Activated CD8-positive, alpha-beta memory T cell treated with anti-CD3 and anti-CD28 coated beads, Interleukin-2, amount 50 U/mL, for 4 hours (primary cell): Measurements from ENCODE around the gene ARHGEF26.
A peak's percentile ranks its signal among the peaks of the same experiment; 100 is the strongest.

Source experiments
- DNase-seq: peaks from one replicate; pipeline ENCODE4 v3.0.0-alpha.2; 2020

The ARHGEF26 gene

GRCh38 chr3:154214306-154214705 is 93.1 kb downstream of the ARHGEF26 start:
- no peak for DNase-seq

DNA sequence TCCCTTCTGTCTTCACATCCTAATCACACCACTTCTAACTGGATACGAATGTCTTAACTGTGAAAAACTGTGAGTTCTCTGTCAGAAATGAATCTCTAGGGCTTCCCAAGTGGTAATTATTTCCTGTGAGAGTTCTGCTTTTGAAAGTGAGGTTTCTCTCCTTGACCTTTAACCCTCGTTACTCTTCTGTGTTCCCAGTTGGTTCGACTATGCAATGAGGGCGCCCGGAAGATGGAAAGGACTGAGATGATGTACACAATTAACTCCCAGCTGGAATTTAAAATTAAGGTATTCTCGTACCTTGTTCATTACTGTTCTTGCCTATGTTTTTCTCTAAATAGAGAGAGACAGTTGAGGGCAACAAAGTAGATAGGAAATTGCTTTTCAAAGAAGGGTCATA is 96.5 kb downstream of the ARHGEF26 start:
- no peak for DNase-seq

GRCh38 chr3:154218728-154219127 is 97.5 kb downstream of the ARHGEF26 start:
- no peak for DNase-seq

DNA sequence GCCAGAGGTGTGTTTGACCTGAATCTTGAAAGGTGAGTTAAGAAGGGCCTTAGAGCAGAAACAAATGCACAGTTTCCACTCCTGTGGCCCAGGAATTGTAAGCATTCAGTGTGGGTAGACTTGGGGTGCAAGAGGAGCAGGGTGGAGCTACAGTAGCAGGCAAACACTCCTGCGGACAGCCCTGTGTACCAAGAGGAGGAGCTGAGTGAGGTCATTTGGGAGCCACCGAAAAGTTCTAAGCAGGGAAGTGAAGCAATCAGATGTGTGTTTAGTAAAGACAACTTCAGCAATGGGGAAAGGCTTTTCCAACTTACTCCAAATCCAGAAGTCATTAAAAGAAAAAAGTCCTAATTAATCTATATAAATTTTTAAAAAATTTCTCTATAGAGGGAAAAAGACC is 99.3 kb downstream of the ARHGEF26 start:
- no peak for DNase-seq

DNA sequence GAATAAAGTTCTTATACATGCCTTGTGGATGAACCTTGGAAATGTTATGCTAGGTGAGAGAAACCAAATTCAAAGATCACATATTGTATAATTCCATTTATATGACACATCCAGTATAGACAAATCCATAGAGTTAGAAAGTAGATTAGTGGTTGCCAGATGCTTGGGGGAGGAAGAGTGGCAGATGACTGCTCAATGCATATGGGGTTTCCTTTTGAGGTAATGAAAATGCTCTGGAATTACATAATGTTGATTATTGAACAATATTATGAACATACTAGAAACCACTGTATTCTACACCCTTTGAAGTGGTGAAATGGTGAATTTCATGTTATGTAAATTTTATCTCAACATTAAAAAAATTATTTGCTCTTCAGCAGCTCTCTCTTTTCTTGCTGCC is 102.3 kb downstream of the ARHGEF26 start:
- no peak for DNase-seq

DNA sequence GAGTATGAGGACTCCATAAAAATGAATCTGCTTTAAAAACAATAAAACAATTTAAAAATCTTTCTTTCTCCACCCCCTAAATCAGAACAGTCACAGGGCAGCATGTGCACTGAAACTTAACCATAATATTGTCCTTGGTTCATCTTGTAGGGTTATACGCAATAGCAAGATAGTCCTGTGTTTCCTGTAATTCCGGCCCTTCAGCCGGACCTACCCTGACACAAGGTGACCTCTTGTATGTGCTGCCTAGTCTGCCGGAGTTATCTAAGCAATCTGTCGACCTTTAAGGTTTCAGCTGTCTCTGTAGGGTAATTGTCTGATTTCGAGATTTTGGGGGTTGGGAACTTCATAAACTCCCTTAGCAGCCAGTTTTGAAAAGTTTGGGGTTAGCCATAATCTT is 103.2 kb downstream of the ARHGEF26 start:
- DNase-seq, result no peak

DNA sequence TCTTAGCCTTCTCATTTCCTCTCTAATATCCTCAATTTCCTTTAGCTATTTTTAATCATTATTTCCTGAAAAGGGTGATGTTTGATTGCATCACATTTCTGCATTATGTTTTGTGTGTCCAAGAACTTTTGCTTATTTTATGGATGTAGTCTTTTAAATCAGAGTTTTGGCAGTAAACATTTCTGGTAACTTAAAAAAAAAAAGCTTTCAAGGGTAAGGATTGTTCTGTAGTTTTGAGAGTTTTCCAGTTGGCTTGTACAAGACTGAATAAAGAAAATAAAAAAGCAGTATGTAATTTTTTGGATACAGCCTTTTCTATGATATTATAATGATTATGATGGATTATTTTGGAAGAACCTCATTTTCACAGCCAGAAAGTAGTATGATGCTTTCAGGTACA is 103.7 kb downstream of the ARHGEF26 start:
- DNase-seq, result no peak

GRCh38 chr3:154225536-154225935 is 104.3 kb downstream of the ARHGEF26 start:
- no peak for DNase-seq

DNA sequence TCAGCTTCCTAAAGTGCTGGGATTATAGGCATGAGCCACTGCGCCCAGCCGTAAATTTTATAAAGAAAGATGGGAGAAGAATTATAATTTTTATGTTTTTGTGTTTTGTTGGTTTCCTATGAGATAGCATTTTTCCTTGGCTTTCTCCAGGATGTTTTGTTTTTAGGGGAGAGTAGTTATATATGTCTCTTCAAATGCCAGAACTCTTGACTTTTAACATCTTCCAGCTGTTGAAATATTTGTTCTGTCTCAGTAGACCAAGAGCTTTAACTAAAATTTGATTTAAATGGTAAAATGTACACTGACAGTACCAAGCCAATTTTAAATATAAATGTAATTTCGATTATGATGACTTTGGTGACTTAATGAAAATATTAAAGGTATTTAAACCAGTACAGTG is 106.3 kb downstream of the ARHGEF26 start:
- no peak for DNase-seq

DNA sequence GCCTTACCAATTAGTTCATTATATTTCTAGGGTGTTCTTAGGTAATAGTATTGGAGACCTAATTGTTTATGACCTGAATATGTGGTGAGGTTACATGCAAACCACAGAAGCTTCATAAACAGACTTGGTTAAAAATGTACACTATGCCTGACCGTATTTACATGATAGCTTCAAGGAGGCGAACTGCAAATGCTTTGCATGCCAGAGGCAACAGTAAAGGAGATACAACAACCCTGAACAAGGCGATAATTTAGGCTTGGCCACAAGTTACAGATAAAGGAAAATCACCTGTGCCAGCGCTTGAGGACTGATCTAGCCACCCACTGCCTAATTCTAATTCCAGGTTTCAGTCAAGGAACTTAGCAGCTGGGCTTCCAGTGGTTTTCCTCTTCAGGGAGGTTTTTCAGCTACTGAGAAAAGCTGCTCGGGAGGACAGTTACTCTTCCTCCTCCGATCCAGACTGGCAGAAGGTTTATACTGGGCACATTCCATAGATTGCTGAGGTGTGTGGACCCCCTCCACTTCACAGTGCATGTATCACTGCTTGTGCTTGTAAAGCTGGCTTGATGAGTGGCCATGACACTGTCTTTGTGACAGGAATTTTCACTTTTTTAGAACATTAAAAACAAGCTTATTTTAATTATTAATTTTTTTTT is 107.5 kb downstream of the ARHGEF26 start:
- no peak for DNase-seq

DNA sequence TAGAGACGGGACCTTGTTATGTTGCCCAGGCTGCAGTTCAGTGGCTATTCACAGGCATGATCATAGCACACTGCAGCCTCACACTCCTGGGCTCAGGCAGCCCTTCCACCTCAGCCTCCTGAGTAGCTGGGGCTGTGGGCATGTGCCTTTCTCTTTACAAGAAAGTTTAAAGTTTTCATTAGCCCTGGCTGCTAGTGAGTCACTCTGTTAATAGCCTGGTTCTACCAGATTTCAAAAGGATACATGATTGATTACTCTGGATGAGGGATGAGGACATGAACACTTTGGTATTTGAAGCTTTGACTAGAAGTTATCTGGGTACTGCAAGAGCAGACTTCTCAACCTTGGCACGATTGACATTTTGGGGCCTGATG is 108.0 kb downstream of the ARHGEF26 start:
- DNase-seq, result no peak

DNA sequence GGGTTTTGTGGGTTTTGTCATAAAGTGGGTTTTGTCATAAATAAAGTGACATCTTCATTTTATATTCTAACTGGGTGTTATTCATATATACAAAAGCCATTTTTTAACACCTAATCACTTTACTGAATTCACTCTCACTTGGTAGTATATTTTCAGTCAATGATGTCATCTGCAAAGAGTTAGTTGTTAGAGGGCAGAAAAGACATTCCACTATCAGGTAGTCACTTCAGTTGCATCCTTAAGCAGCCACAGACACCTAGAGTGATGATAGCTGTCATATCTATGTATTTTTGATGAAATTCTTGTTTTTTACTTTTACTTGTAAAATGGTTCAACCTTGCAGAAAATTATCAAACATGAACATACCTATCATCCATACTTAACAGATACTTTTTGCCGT is 114.1 kb downstream of the ARHGEF26 start:
- no peak for DNase-seq

DNA sequence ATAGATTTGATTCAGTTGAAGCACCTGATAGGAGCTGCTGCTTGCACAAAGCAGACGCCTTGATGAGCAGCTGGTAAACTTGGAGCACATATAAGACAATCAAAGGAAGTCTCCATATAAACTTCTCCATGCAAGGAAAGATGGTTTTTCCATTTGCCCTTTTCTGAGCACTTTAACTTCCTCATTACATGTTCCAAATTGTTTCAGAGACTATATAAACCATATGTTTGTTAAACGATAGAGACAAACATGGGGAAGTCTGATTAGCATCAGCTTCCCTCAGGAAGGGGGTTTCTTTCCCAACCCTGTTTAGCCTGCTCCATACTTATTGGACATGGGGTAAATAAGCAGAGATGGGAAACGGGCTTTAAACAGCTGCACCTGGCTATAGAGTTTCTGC is 115.1 kb downstream of the ARHGEF26 start:
- no peak for DNase-seq

DNA sequence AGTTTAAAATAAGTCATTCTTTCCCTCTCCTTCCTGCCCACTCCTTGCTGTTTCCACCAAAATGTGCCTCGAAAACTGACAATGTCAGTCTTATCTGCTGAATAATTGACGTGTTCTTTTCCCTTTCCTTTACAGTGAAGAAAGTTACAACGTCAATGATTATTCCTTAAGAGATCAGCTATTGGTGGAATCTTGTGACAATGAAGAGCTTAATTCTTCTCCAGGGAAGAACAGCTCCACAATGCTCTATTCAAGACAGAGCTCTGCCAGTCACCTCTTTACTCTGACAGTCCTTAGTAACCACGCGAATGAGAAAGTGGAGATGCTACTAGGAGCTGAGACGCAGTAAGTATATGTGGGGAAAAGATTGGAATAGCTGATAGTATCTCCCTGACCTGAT is 119.0 kb downstream of the ARHGEF26 start:
- DNase-seq, result no peak

- no peak for DNase-seq
These were observed 120.3 kb downstream of the ARHGEF26 start for GRCh38 chr3:154241496-154241895.

GRCh38 chr3:154242766-154243165 is 121.6 kb downstream of the ARHGEF26 start:
- no peak for DNase-seq

- DNase-seq, result no peak
These were observed 122.2 kb downstream of the ARHGEF26 start for GRCh38 chr3:154243353-154243752.

DNA sequence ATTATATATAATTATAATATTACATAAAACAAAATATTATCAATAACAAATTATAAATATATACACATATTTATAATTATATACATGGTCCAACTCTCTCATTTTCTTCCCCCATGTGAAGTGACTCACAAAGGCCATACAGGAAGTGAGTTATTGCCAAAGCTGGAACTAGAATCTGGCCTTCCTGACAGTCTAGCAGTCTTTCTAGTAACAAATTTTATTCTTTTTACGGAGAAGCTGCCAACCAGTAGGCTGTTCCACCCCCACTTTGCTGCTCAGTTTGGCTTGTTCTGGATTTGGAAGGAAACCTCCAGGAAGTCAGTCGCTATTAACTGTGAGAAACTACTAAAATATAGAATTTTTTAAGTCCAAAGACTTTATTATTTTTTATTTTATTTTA is 123.5 kb downstream of the ARHGEF26 start:
- no peak for DNase-seq

DNA sequence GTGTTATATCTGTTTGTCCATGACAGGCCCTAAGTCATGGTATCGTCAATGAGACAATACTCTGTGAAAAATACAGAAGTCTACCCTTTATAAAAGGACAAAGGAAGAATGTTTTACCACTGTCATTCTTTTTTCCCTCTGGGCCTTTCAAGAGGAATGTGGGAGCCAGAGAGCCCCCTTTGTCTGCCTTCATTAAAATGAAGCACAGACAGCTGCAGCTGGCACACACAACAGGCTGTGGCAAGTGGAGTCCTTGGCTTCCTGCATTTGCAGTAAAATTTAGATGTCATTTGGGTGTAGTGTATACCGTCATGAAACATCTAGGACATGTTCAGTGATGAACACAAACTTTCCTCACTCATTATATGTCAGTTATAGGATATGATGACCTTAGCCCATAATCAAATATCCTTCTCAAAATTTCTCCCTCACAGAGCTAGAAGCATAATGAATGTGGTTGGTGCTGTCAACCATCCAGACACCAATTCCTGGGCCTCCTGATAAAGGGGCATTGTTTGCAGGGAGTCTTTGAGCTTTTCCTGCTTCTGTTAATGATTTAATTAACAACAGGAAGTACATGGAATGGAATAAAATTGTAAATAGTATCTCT is 126.7 kb downstream of the ARHGEF26 start:
- no peak for DNase-seq

DNA sequence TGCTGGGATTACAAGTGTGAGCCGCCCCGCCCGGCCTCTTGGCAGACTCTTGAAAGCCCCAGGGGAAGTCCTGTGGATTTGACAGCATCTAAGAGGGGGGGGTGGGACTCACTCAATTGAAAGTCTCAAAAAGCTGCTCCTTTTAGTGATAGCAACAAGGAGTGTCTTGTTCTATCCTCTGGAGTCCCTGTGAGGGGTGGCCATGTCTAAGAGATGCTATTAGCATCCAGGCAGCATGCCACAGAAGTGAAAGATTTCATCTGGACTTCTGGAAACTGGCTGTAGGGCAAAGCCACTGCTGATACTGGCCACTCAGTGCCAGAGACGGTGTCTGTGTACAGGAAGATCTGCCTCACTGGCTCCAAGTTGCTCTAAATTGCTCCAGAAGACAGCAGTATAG is 129.1 kb downstream of the ARHGEF26 start:
- no peak for DNase-seq

DNA sequence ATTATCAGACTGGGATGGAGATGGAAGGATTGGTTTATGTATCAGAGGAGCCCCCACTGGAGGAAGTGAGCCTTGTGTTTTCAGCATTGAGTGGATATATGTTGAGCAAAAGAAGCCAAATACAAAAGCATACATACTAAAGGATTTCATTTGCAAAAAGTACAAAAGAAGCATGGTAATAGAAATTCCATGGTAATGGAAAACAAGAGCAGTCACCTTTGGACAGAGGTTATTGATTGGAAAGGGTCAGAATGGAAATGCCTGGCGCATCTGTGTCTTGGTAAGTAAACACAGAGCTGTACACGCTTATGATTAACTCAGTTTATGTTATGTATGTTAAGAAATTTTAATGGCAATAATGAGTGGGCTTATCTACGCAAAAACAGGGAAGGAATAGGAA is 130.4 kb downstream of the ARHGEF26 start:
- no peak for DNase-seq

DNA sequence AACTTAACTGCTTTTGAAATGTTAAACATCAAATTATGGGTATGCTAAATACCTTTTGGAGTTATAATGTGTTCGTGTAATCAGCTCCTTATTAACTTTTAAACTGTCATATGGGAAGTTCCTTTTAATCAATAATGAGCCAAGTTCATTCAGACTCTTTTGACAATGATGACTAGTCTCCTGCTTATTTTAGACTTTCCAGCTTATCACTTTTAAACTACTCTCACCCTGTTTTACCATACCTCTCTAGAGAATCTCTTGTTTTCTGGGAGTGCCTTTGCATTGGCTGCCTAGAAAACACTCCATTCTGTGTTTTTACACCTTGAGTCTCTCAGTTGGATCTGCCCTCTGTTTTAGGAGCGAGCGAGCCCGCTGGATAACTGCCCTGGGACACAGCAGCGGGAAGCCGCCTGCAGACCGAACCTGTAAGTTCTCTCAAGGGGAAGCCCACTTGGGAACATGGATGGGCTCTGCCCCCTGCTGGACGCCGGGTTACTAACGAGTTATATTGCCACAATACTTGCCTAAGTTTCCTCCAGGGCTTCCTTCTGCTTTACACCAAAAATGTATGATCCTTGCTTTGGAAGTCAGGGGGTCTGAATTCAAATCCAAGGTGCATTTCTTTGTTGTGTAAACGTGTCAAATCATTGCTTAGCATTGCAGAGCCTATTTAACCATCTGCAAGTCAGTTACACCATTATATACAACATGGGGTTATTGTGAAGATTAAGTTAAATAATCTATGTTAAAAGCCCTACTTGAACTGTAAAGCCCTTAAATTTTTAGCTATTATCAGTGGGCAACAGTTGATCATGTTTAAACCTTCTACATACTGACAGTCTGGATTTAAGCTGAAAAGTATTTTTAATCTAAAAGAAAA is 131.8 kb downstream of the ARHGEF26 start:
- peak; percentile 64 for DNase-seq

DNA sequence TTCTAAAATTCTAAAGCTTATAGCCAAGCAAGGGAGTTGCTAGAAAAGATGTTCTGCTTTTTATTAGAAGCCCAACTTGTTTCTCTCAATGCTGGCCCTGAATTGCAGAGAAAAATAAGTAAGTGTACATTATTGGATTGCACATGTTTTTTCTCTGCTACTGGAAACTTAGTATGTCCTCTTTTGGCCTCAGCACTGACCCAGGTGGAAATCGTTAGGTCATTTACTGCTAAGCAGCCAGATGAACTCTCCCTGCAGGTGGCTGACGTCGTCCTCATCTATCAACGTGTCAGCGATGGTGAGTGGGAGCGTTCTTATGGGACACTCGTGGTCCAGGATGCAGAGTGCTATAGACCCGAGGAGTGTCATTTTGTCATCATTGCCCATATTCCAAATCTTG is 133.3 kb downstream of the ARHGEF26 start:
- DNase-seq, result no peak

- no peak for DNase-seq
These were observed 152.2 kb downstream of the ARHGEF26 start for GRCh38 chr3:154273381-154273780.
